Activated T-helper 17 cell treated with anti-CD3 and anti-CD28 coated beads, Interleukin-2, amount 50 U/mL, for 72 hours (primary cell): ENCODE results near the gene ZNF780B. TPM values are rescaled to one million over a fixed set of nuclear protein-coding genes. Genes with fewer than 3 reads are reported as not detected.

Experiments used
- ATAC-seq: fragments of 150-1000 bp; cut with Tn5 transposase; replicated peaks from 2 replicates; pipeline ENCODE4 v1.10.0; 2021; ENCODE audit warnings: mild to moderate bottlenecking, moderate library complexity
- H3K27ac Mint-ChIP-seq: one replicate; pipeline ENCODE4 v1.8.0; 2022; ENCODE audit warnings: mixed read lengths
- H3K27me3 Mint-ChIP-seq: one replicate; pipeline ENCODE4 v1.8.0; 2022; ENCODE audit warnings: mixed read lengths
- H3K36me3 Mint-ChIP-seq: one replicate; pipeline ENCODE4 v1.8.0; 2022; ENCODE audit warnings: low read depth, mild to moderate bottlenecking, mixed read lengths
- H3K4me1 Mint-ChIP-seq: one replicate; pipeline ENCODE4 v1.8.0; 2022; ENCODE audit warnings: mixed read lengths
- H3K4me3 Mint-ChIP-seq: one replicate; pipeline ENCODE4 v1.8.0; 2022; ENCODE audit warnings: mild to moderate bottlenecking, mixed read lengths
- H3K9me3 Mint-ChIP-seq: one replicate; pipeline ENCODE4 v1.8.0; 2022; ENCODE audit warnings: mixed read lengths
- total RNA-seq, 2 donors: library from RNA; stranded (reverse); gene quantifications; one replicate each; pipeline ENCODE4 v1.2.3, GENCODE V29; 2022

ZNF780B gene
- total RNA-seq, 2 donors from 2014 or later: 12.1 to 20.9 TPM

DNA sequence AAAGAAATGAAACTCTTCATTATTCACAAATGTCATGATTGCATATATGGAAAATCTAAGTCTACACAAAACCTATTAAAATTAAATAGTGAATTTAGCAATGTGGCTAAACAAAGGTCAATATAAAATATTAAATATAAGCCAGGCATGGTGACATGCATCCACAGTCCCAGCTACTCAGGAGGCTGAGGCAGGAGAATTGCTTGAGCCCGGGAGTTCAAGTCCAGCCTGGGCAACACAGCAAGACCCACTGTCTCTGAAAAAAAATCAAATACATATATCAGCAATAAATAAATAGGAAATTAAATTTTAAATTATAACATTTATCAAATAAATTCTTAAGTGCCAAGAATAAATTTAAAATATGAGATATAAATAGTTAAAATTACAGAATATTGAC, 73.1 kb downstream of the ZNF780B start:
- Mint-ChIP-seq H3K36me3 (peaks cover 73% of the 10 kb centered on the region), H3K9me3 (no peaks in the 10 kb centered on the region), H3K27me3 (no peaks in the 10 kb centered on the region), H3K4me1 (no peaks in the 10 kb centered on the region), H3K27ac (no peak overlapping the region), H3K4me3 (no peak overlapping the region)
- ATAC-seq: no peak

Other genes with a start within 250 kb of the ZNF780B start
- gene DYRK1B, start 222.1 kb downstream of the ZNF780B start, total RNA-seq: 10 to 100 TPM in 1 of 2 donors, 1 to 10 TPM in 1; 8.8 to 17.6 TPM
- gene FBL, start 209.9 kb downstream of the ZNF780B start, total RNA-seq: 100 to 1,000 TPM; 513 to 639 TPM
- gene FCGBP, start 121.6 kb downstream of the ZNF780B start, total RNA-seq: 10 to 100 TPM in 1 of 2 donors, 1 to 10 TPM in 1; 2.1 to 11.3 TPM
- 100 to 1,000 TPM in 1 of 2 donors, 10 to 100 TPM in 1; 66.4 to 121 TPM for gene PSMC4, start 85.1 kb downstream of the ZNF780B start, total RNA-seq
- gene ZNF546, start 59.2 kb downstream of the ZNF780B start, total RNA-seq: 10 to 100 TPM in 1 of 2 donors, 1 to 10 TPM in 1; 5.8 to 10.2 TPM
- gene ZNF780A, start 34.7 kb upstream of the ZNF780B start, total RNA-seq: 10 to 100 TPM; 12.6 to 25.3 TPM
- gene MAP3K10, start 135.2 kb upstream of the ZNF780B start, total RNA-seq: 10 to 100 TPM; 11.1 to 12.9 TPM
- 1 to 10 TPM in 1 of 2 donors, not detected in 1; 1.1 TPM for gene TTC9B, start 162.2 kb upstream of the ZNF780B start, total RNA-seq
- gene CCNP, start 170.5 kb upstream of the ZNF780B start, total RNA-seq: under 1 TPM; 0.28 to 0.48 TPM
- 100 to 1,000 TPM; 123 to 163 TPM for gene AKT2, start 229.1 kb upstream of the ZNF780B start, total RNA-seq